Testis (tissue), 2 donors: ENCODE data around the gene ALPK1.

Experiments
- CTCF ChIP-seq, 3 experiments: fragments of 450-650 bp in 2 of 3; fragments of 200-600 bp in 1 of 3; sonication (generic) in 1 of 3; IDR thresholded peaks; one replicate each; pipeline ENCODE4 v1.5.1; 2016 to 2019; ENCODE audit warnings: antibody characterized with exemption in 3 of 3, mild to moderate bottlenecking in 2 of 3, moderate library complexity in 1 of 3
- POLR2A ChIP-seq: fragments of 450-650 bp; IDR thresholded peaks from one replicate; pipeline ENCODE4 v1.6.1; 2017; ENCODE audit warnings: antibody characterized with exemption, mild to moderate bottlenecking, moderate library complexity

GRCh38 chr4:112289407-112290253 is 7.5 kb upstream of the ALPK1 start:
- TF ChIP-seq CTCF (IDR thresholded peaks at IDR 0.05) (no peak), POLR2A (no peak)
